Kidney (tissue), 14 donors: ENCODE measurements around the gene ULK4. TPM values are rescaled to one million over a fixed set of nuclear protein-coding genes. Genes with fewer than 3 reads are reported as not detected.

Source experiments
- DNase-seq, 5 donors: peaks; one replicate each; pipeline ENCODE4 v3.0.0-alpha.2; 2013 to 2020
- FAIRE-seq: peaks from 2 replicates; lab custom pipeline; 2012; peaks lifted over from hg19 to GRCh38; lab: Jason Lieb, UNC
- H3K27ac ChIP-seq, 2 donors: one replicate each; pipeline ENCODE4 v1.7.0; 2013; ENCODE audit warnings: low read depth in 2 of 2, low read length in 2 of 2, inconsistent platforms in 1 of 2
- H3K27me3 ChIP-seq: one replicate; pipeline ENCODE4 v1.7.1; 2013; ENCODE audit warnings: low read length, inconsistent platforms; ENCODE audit not compliant: control insufficient read depth, insufficient read depth
- H3K36me3 ChIP-seq, 3 donors: one replicate each; pipeline versions ENCODE4 v1.7.0 to v1.7.1; 2013; ENCODE audit warnings: low read length in 3 of 3, control low read depth in 1 of 3, inconsistent platforms in 1 of 3; ENCODE audit not compliant: insufficient read depth in 3 of 3, control insufficient read depth in 2 of 3
- H3K4me1 ChIP-seq, 3 donors: one replicate each; pipeline versions ENCODE4 v1.7.0 to v1.7.1; 2013; ENCODE audit warnings: low read length in 3 of 3, inconsistent platforms in 1 of 3, low read depth in 1 of 3; ENCODE audit not compliant: control insufficient read depth in 2 of 3, insufficient read depth in 2 of 3
- H3K4me3 ChIP-seq, 3 donors: one replicate each; pipeline versions ENCODE4 v1.7.0 to v1.8.1; 2013; ENCODE audit warnings: low read length in 3 of 3, control low read depth in 1 of 3, inconsistent platforms in 1 of 3
- H3K9ac ChIP-seq, 3 donors: one replicate each; pipeline versions ENCODE4 v1.7.0 to v1.7.1; 2013; ENCODE audit warnings: low read length in 3 of 3, control low read depth in 1 of 3, inconsistent platforms in 1 of 3
- H3K9me3 ChIP-seq, 3 donors: one replicate each; pipeline versions ENCODE4 v1.7.0 to v1.7.1; 2013; ENCODE audit warnings: low read length in 3 of 3, control low read depth in 1 of 3, inconsistent platforms in 1 of 3; ENCODE audit not compliant: control insufficient read depth in 2 of 3, insufficient read depth in 1 of 3
- CTCF ChIP-seq: IDR thresholded peaks from 3 replicates; pipeline ENCODE4 v1.5.1; 2012; ENCODE audit warnings: mild to moderate bottlenecking, moderate library complexity, borderline replicate concordance; ENCODE audit not compliant: insufficient read depth; ENCODE audit errors: extremely low read depth
- intact Hi-C: fragments of 100-400 bp; cut with DNase I; formaldehyde crosslinking; loops from one replicate; pipeline ENCODE4 v1.11.1; 2022
- polyA plus RNA-seq: library from polyadenylated mRNA; stranded (reverse); fragments of 350-450 nt; fragmentation: Illumina TruSeq; extraction: RNeasy Lipid Tissue Mini Kit (QIAGEN cat#74804); gene quantifications from one replicate; pipeline ENCODE4 v1.2.3, GENCODE V29; 2014; ENCODE audit warnings: low read depth, low replicate concordance; ENCODE audit not compliant: insufficient read depth
- total RNA-seq: library from RNA; stranded (reverse); fragmentation: NEBNext Ultra II Directional; extraction: Animal tissue kit (Norgen Biotek cat#: 25700); gene quantifications from one replicate; pipeline ENCODE4 v1.2.1, GENCODE V29; 2021
- donor health status: control.
- donor health status: control.
- donor health status: control.
- donor health status: control.
- donor health status: control.
- donor health status: DM: yes; HTN: yes; CAD: no.
- donor health status: Normal renal cell carcinoma (clear cell type).

The ULK4 gene
- total and polyA plus RNA-seq, 2 donors from 2014 or later, result 4.6 to 20.5 TPM

DNA sequence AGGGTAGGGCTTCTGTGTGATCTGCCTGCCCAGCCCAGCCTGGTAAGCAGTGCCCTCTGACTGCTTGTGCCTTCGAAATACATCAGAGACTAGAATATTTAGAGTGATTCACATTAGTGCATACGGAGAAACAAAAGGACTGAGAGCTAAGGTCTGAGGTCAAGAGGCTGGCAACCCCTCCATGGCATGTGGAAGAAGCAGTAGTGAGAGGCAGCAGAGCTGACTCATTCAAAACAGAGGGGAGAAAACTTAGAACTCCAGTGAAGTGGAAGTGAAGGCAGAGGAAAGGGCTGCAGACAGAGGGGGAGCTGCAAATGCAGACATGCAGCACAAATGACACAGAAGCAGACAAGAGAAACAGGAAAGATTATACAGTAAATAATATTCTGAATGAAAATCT lies 61.6 kb downstream of the ULK4 start:
- intact Hi-C loops, result no loop called here
- TF ChIP-seq CTCF, result no peak

GRCh38 chr3:41898631-41899030 lies 63.3 kb downstream of the ULK4 start:
- DNase-seq (no peak), FAIRE-seq (no peak)
- H3K9ac ChIP-seq, result no peak overlapping the region
- no peaks in the 10 kb centered on the region for H3K36me3 ChIP-seq
- no peaks in the 10 kb centered on the region for H3K9me3 ChIP-seq
- H3K27me3 ChIP-seq, result no peaks in the 10 kb centered on the region
- H3K4me3 ChIP-seq, result no peak overlapping the region
- no peak for TF ChIP-seq CTCF
- no peak overlapping the region for H3K27ac ChIP-seq
- peaks cover 0 to 4% (median 0%) of the 10 kb centered on the region in 3 donors for H3K4me1 ChIP-seq
- intact Hi-C loops, result loop anchor here (10.0 kb wide), 1 partner anchor 196 kb away; the partner anchor contains the start of gene TRAK1

More for the DNA sequence above, 61.6 kb downstream of the ULK4 start:
- Histone ChIP-seq H3K4me1 (peaks cover 0 to 4% (median 0%) of the 10 kb centered on the region in 3 donors), H3K9ac (no peak overlapping the region), H3K9me3 (no peaks in the 10 kb centered on the region), H3K27ac (no peak overlapping the region), H3K36me3 (no peaks in the 10 kb centered on the region), H3K27me3 (no peaks in the 10 kb centered on the region), H3K4me3 (no peak overlapping the region)
- FAIRE-seq, result no peak
- no peak for DNase-seq

DNA sequence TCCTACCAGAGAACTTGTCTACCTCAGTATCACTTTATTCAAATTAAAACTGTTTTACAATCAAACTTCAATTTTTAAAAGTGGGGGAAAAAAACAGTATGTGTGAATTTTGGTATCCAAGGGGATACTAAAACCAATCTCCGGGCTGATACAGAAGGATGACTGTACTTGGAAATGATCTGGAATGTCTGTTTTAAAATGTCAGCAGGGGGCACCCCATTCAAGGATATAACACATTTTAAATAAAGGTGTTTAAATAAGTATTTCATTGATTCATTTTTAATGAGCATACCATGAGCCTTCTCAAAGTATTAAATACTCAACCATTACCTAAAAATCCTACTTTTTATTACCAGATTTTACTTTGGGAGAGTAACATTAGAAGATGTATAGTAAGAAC lies 67.9 kb downstream of the ULK4 start:
- TF ChIP-seq CTCF, result peak; percentile 55
- intact Hi-C loops, result loop anchor here (10.0 kb wide), 1 partner anchor 201 kb away; the partner anchor contains the start of gene TRAK1
- DNase-seq, result peak in 2 of 5 donors; percentile 49 to 67
- no peaks in the 10 kb centered on the region for H3K27me3 ChIP-seq
- H3K4me3 ChIP-seq, result no peak overlapping the region
- no peaks in the 10 kb centered on the region for H3K9me3 ChIP-seq
- H3K36me3 ChIP-seq, result no peaks in the 10 kb centered on the region
- FAIRE-seq, result peak; percentile 92
- no peak overlapping the region for H3K9ac ChIP-seq
- H3K27ac ChIP-seq, result no peak overlapping the region
- H3K4me1 ChIP-seq, result peaks cover 0 to 4% (median 0%) of the 10 kb centered on the region in 3 donors
